Lower lobe of right lung (tissue), 2 donors: ENCODE results near the gene MAFF. TPM values are rescaled to one million over a fixed set of nuclear protein-coding genes. Genes with fewer than 3 reads are reported as not detected.

Experiments
- ATAC-seq, 2 donors: fragments of 200-7000 bp; cut with Tn5 transposase; one replicate each; pipeline ENCODE4 v1.9.1; 2020 to 2022; ENCODE audit warnings: mild to moderate bottlenecking in 2 of 2, moderate library complexity in 2 of 2
- DNase-seq: peaks from one replicate; pipeline ENCODE4 v3.0.0-alpha.2; 2020
- H3K27ac ChIP-seq: fragments of 200-600 bp; one replicate; pipeline ENCODE4 v1.8.0; 2022
- H3K27me3 ChIP-seq: fragments of 200-600 bp; one replicate; pipeline ENCODE4 v1.8.0; 2022; ENCODE audit warnings: low read depth
- H3K36me3 ChIP-seq: fragments of 200-600 bp; one replicate; pipeline ENCODE4 v1.8.0; 2022; ENCODE audit warnings: mild to moderate bottlenecking
- H3K4me1 ChIP-seq: fragments of 200-600 bp; one replicate; pipeline ENCODE4 v1.8.0; 2022
- H3K4me3 ChIP-seq: fragments of 200-600 bp; one replicate; pipeline ENCODE4 v1.8.0; 2022; ENCODE audit warnings: mild to moderate bottlenecking
- H3K9me3 ChIP-seq: fragments of 200-600 bp; one replicate; pipeline ENCODE4 v1.8.0; 2022
- intact Hi-C: fragments of 100-400 bp; cut with DNase I; formaldehyde crosslinking; loops from one replicate; pipeline ENCODE4 v1.11.0; 2022
- total RNA-seq: library from RNA; stranded (reverse); fragmentation: NEBNext Ultra II Directional; extraction: Animal tissue kit (Norgen Biotek cat#: 25700); gene quantifications from one replicate; pipeline ENCODE4 v1.2.1, GENCODE V29; 2021
- TF ChIP-seq, protein P1 (sequence below): fragments of 200-600 bp; IDR thresholded peaks from one replicate; pipeline ENCODE4 v1.8.0; 2022; ENCODE audit warnings: antibody characterized with exemption, mild to moderate bottlenecking
- donor health status: DM: no; HTN: yes; CAD: no; lungs with severe emphysema.

MAFF gene
- total RNA-seq, 1 donor from 2014 or later, result 41.3 TPM

- DNase-seq, result no peak
- no peak for ATAC-seq
- no peak overlapping the region for H3K4me3 ChIP-seq
- H3K36me3 ChIP-seq, result peaks cover 26% of the 10 kb centered on the region
- no peaks in the 10 kb centered on the region for H3K9me3 ChIP-seq
- H3K27ac ChIP-seq, result no peak overlapping the region
- H3K4me1 ChIP-seq, result peaks cover 31% of the 10 kb centered on the region
- no peaks in the 10 kb centered on the region for H3K27me3 ChIP-seq
- intact Hi-C loops, result no loop called here
- TF ChIP-seq, protein P1, sequence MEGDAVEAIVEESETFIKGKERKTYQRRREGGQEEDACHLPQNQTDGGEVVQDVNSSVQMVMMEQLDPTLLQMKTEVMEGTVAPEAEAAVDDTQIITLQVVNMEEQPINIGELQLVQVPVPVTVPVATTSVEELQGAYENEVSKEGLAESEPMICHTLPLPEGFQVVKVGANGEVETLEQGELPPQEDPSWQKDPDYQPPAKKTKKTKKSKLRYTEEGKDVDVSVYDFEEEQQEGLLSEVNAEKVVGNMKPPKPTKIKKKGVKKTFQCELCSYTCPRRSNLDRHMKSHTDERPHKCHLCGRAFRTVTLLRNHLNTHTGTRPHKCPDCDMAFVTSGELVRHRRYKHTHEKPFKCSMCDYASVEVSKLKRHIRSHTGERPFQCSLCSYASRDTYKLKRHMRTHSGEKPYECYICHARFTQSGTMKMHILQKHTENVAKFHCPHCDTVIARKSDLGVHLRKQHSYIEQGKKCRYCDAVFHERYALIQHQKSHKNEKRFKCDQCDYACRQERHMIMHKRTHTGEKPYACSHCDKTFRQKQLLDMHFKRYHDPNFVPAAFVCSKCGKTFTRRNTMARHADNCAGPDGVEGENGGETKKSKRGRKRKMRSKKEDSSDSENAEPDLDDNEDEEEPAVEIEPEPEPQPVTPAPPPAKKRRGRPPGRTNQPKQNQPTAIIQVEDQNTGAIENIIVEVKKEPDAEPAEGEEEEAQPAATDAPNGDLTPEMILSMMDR, result no peak
Observed at GRCh38 chr22:38249803-38250642, 48.2 kb downstream of the MAFF start.

GRCh38 chr22:38250643-38251340 lies 49.0 kb downstream of the MAFF start:
- no peak overlapping the region for H3K27ac ChIP-seq
- H3K4me1 ChIP-seq, result peaks cover 31% of the 10 kb centered on the region
- ATAC-seq (no peak), DNase-seq (no peak)
- no peak overlapping the region for H3K4me3 ChIP-seq
- H3K27me3 ChIP-seq, result no peaks in the 10 kb centered on the region
- H3K36me3 ChIP-seq, result peaks cover 21% of the 10 kb centered on the region
- TF ChIP-seq, protein P1, result no peak
- no peaks in the 10 kb centered on the region for H3K9me3 ChIP-seq
- intact Hi-C loops, result no loop called here

GRCh38 chr22:38251341-38251692 lies 49.5 kb downstream of the MAFF start:
- peaks cover 16% of the 10 kb centered on the region for H3K36me3 ChIP-seq
- no peak overlapping the region for H3K4me3 ChIP-seq
- ATAC-seq (peak in 1 of 2 donors; percentile 10), DNase-seq (no peak)
- no peaks in the 10 kb centered on the region for H3K27me3 ChIP-seq
- TF ChIP-seq, protein P1, result no peak
- H3K4me1 ChIP-seq, result peaks cover 32% of the 10 kb centered on the region
- H3K27ac ChIP-seq, result no peak overlapping the region
- H3K9me3 ChIP-seq, result no peaks in the 10 kb centered on the region
- intact Hi-C loops, result no loop called here

GRCh38 chr22:38255697-38256096 lies 53.9 kb downstream of the MAFF start:
- no peak for DNase-seq
- H3K36me3 ChIP-seq, result no peaks in the 10 kb centered on the region
- H3K9me3 ChIP-seq, result no peaks in the 10 kb centered on the region
- ATAC-seq, result no peak
- intact Hi-C loops, result no loop called here
- no peak overlapping the region for H3K4me3 ChIP-seq
- TF ChIP-seq, protein P1, result no peak
- H3K27me3 ChIP-seq, result no peaks in the 10 kb centered on the region
- peaks cover 58% of the 10 kb centered on the region for H3K4me1 ChIP-seq
- H3K27ac ChIP-seq, result no peak overlapping the region

DNA sequence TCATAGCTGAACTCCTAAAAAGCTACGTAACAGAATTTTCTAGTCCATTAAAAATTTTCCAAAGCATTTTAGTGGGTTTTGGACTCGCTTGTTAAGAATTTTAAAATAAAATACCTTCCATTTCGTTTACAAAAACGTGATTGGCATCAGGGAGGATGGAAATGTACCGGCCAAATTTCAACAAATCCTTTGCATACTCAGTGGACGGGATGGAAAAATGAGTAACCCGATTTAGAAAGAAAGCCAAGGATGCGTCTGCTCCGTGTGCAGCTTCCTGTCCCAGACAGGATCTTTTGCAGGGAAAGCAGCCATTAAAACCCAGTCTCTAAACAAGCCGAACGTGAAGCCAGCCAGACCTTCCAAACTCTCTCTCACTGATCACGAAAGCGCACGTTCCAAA lies 55.4 kb downstream of the MAFF start:
- Histone ChIP-seq H3K9me3 (no peaks in the 10 kb centered on the region), H3K27me3 (no peaks in the 10 kb centered on the region), H3K4me3 (no peak overlapping the region), H3K27ac (peak overlapping the region; percentile 80), H3K4me1 (peaks cover 59% of the 10 kb centered on the region), H3K36me3 (no peaks in the 10 kb centered on the region)
- DNase-seq (no peak), ATAC-seq (no peak)
- intact Hi-C loops, result no loop called here
- TF ChIP-seq, protein P1, result no peak
